Measurements from ENCODE around the gene PKN1. TPM values are rescaled to one million over a fixed set of nuclear protein-coding genes. Genes with fewer than 3 reads are reported as not detected.

The PKN1 gene
- total and polyA plus RNA-seq, 2 of the 13 experiments (the other 11 are each of a cell fraction or from before 2014, with no cell fraction given) = 45.7 to 54.5 TPM

DNA sequence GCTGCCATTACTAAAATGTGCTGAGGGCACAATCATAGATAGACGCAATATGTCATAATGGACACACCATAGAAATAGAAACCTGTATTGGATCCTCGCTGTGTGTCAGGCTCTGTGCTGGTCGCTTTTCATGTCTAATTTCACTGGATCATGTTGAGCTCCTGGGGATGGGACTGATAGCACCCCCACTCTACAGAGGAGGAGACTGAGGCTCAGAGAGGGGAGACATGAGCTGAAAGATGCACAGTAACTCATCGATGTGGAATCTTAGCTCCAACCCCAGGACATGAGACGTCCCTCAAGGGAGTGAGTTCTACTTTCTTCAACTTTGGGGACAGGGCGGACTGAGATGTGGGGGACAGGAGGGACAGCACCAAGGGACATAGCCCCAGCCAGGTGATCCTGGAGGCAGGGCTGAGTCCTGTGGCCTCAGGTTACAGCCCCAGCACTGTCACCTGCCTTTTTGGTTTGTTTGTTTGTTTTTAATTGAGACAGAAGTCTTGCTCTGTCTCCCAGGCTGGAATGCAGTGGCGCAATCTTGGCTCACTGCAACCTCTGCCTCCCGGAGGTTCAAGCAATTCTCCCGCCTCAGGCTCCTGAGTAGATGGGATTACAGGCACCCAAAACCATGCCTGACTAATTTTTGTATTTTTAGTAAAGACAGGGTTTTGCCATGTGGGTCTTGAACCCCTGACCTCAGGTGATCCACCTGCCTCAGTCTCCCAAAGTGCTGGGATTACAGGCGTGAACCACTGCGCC is 69.4 kb downstream of the PKN1 start (continued):
- TF ChIP-seq ZNF414 (CRISPR knock-in tag; IDR thresholded peaks at IDR 0.05) (no peak), ZNF784 (CRISPR knock-in tag; IDR thresholded peaks at IDR 0.05; ENCODE audit: borderline replicate concordance) (no peak), GPBP1L1 (CRISPR knock-in tag; IDR thresholded peaks at IDR 0.05) (no peak), SOX5 (CRISPR knock-in tag; IDR thresholded peaks at IDR 0.05; ENCODE audit: borderline replicate concordance) (no peak; the same call in 1 of the 2 replicates), ZNF570 (CRISPR knock-in tag; IDR thresholded peaks at IDR 0.05; ENCODE audit: borderline replicate concordance) (no peak), ZNF275 (CRISPR knock-in tag; IDR thresholded peaks at IDR 0.05; ENCODE audit: borderline replicate concordance) (no peak), IRF9 (CRISPR knock-in tag; IDR thresholded peaks at IDR 0.05; ENCODE audit: borderline replicate concordance) (no peak), ZZZ3 (CRISPR knock-in tag; IDR thresholded peaks at IDR 0.05; ENCODE audit: borderline replicate concordance) (no peak), PCBP2 (optimal IDR thresholded peaks at IDR 0.05; ENCODE audit: low read depth, low read length, poor library complexity, severe bottlenecking) (no peak), KLF16 (CRISPR knock-in tag; IDR thresholded peaks at IDR 0.05) (no peak), KLF11 (CRISPR knock-in tag; IDR thresholded peaks at IDR 0.05) (no peak), RNF219 (CRISPR knock-in tag; IDR thresholded peaks at IDR 0.05) (no peak), GTF2F1 (IDR thresholded peaks at IDR 0.05; ENCODE audit: low read length) (no peak), GMEB1 (CRISPR knock-in tag; IDR thresholded peaks at IDR 0.05; ENCODE audit: borderline replicate concordance) (no peak)
- TF ChIP-seq, protein P1, sequence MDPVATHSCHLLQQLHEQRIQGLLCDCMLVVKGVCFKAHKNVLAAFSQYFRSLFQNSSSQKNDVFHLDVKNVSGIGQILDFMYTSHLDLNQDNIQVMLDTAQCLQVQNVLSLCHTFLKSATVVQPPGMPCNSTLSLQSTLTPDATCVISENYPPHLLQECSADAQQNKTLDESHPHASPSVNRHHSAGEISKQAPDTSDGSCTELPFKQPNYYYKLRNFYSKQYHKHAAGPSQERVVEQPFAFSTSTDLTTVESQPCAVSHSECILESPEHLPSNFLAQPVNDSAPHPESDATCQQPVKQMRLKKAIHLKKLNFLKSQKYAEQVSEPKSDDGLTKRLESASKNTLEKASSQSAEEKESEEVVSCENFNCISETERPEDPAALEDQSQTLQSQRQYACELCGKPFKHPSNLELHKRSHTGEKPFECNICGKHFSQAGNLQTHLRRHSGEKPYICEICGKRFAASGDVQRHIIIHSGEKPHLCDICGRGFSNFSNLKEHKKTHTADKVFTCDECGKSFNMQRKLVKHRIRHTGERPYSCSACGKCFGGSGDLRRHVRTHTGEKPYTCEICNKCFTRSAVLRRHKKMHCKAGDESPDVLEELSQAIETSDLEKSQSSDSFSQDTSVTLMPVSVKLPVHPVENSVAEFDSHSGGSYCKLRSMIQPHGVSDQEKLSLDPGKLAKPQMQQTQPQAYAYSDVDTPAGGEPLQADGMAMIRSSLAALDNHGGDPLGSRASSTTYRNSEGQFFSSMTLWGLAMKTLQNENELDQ (CRISPR knock-in tag; IDR thresholded peaks at IDR 0.05; ENCODE audit: borderline replicate concordance) = no peak

Measured in HepG2 (cell line).